ENCODE data around the gene PLOD3. TPM values are rescaled to one million over a fixed set of nuclear protein-coding genes. Genes with fewer than 3 reads are reported as not detected.

The PLOD3 gene
- total RNA-seq, 1 experiment from 2014 or later = 71.3 TPM

DNA sequence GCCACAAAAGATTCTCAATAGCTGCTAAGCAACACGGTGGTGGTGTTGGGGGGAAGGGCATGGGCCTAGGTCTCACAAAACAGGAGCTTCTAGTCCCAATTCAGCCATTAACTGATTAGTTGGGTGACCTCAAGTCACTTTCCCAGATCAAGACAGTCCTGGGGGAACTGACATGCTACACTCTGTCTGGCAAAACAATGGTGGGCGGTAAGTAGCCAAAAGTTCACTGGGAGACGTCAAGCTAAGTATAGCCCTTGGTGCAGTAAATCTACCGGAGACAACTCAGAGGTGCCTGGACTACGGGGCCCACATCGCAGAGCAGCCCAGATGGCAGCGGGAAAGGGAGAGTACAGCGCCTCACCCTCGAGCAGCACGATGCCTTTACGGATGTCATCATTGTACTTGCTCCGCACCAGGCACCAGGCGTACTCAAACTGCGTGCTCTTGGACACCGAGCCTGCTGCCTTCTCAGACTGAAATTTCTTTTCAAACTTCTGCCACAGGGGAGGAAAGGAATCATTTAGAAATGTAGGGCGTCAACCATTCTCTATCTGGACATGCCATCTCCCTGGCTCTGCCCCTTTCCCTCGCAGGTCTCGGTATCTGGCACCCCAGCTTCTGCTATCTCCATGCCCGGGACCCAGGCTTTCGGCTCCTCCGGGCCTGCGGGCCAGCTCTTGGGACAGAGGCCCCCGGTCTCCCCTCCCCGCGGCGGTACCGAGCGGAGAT lies 26.4 kb upstream of the PLOD3 start:
- peaks cover 14% of the 10 kb centered on the region for H3K4me1 ChIP-seq (replicated peaks)
- peak overlapping the region; percentile 74 for H3K4me3 ChIP-seq
- no peak overlapping the region; the same call in 1 of the 2 replicates for H3K27ac ChIP-seq
- H3K36me3 ChIP-seq = peaks cover 58% of the 10 kb centered on the region
- no peak for DNase-seq (ENCODE audit: low read depth in 1 of 2, low spot score in 2 of 2)
- no peaks in the 10 kb centered on the region for H3K27me3 ChIP-seq (replicated peaks)
- no peaks in the 10 kb centered on the region for H3K9me3 ChIP-seq (replicated peaks)

DNA sequence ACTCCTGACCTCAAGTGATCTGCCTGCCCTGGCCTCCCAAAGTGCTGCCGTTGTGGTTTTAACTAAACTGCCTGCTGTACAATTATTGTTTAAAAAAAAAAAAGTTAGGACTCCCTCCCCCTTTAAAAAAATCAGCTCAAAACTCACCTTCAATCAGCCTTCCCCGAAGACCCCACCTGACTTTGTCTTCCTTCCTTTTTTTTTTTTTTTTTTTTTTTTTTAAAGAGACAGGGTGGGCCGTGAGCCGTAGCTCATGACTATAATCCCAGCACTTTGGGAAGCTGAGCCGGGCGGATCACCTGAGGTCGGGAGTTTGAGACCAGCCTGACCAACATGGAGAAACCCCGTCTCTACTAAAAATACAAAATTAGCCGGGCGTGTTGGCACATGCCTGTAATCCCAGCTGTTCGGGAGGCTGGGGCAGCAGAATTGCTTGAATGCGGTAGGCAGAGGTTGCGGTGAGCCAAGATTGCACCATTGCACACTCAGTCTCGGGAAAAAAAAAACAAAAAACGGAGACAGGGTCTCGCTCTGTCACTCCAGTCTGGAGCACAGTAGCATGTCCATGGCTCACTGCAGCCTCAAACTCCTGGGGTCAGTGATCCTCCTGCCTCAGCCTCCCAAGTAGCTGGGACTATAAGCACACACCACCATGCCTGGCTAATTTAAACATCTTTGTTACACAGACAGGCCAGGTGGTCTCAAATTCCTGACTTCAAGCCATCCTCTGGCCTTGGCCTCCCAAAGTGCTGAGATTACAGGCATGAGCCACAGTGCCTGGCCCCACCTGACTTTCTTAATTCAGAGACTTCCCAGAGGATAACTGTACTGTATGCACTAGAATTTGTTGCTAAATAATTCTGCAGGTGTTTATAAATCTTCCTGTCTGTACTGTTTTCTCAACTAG lies 24.3 kb upstream of the PLOD3 start:
- H3K27ac ChIP-seq = no peak overlapping the region
- no peaks in the 10 kb centered on the region for H3K27me3 ChIP-seq (replicated peaks)

DNA sequence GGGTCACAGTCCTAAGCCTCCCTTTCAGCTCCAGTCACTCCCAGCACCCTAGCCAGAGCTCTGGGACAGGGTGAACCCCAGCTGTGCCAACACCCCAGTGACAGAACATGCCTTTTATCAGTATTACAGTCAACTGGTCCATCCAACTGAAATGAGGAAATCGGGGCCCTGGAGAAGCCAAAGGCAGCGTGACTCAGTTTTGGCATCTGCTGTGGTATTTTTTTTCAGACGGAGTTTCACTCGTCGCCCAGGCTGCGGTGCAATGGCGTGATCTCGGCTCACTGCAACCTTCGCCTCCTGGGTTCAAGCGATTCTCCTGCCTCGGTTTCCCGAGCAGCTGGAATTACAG lies 23.6 kb upstream of the PLOD3 start:
- DNase-seq (ENCODE audit: low read depth in 1 of 2, low spot score in 2 of 2) = no peak
- Histone ChIP-seq H3K27me3 (replicated peaks) (no peaks in the 10 kb centered on the region), H3K4me1 (replicated peaks) (peaks cover 14% of the 10 kb centered on the region), H3K36me3 (peaks cover 56% of the 10 kb centered on the region), H3K9me3 (replicated peaks) (no peaks in the 10 kb centered on the region), H3K4me3 (no peak overlapping the region), H3K27ac (no peak overlapping the region)

More for the DNA sequence above, 24.3 kb upstream of the PLOD3 start:
- no peak for DNase-seq (ENCODE audit: low read depth in 1 of 2, low spot score in 2 of 2)
- Histone ChIP-seq H3K36me3 (peaks cover 57% of the 10 kb centered on the region), H3K4me3 (no peak overlapping the region), H3K9me3 (replicated peaks) (no peaks in the 10 kb centered on the region), H3K4me1 (replicated peaks) (peaks cover 14% of the 10 kb centered on the region)

DNA sequence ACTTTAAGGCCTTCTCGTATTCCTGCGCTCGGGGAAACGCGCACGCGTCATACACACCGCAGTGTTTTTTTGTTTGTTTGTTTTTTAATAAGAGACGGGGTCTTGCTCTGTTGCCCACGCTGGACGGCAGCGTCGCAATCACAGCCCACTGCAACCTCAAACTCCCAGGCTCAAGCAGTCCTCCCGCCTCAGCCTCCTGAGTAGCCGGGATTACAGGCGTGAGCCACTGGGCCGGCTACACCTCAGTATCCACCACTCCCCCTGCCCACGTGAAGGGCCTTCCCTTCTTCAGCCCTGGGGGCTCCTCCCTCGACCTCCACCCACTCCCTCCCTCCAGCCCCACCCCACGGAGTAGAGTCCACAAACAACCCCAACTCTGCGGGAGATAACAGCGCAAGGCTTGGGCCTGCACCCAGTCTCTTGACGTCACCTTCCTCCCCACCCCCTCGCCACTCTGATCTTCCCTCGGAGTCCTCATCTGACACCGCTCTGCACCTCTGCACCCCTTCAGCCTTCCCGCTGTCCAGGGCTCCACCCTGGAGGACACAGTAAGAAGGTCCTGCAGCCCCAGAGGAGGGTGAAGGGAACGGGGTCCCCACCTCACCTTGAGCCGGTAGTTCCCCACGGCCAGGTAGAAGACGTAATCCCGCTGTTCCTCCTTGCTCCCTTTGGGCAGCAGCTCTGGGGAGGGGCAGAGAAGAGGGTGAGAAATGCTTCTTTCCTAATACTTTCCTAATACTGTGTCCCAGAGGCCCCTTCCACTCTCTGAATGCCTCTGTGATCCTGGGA lies 23.0 kb upstream of the PLOD3 start:
- H3K27ac ChIP-seq = no peak overlapping the region
- no peaks in the 10 kb centered on the region for H3K27me3 ChIP-seq (replicated peaks)
- no peaks in the 10 kb centered on the region for H3K9me3 ChIP-seq (replicated peaks)
- H3K36me3 ChIP-seq = peaks cover 50% of the 10 kb centered on the region
- no peak overlapping the region for H3K4me3 ChIP-seq
- peaks cover 14% of the 10 kb centered on the region for H3K4me1 ChIP-seq (replicated peaks)
- DNase-seq (ENCODE audit: low read depth in 1 of 2, low spot score in 2 of 2) = no peak

DNA sequence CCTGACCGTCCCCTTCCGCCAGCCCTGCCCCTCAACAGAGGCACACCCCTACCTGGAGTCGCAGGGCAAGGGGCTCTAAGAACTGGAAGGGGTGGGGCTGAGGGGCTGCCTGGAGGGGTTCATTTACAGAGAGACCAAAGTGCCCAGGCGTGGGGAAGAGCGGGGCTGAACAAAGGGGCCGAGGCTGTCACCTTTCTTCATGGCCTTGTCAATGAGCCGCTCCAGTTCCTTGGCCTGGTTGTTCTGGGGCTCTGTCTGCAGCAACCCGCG lies 22.5 kb upstream of the PLOD3 start:
- Histone ChIP-seq H3K27ac (no peak overlapping the region), H3K27me3 (replicated peaks) (no peaks in the 10 kb centered on the region), H3K4me3 (no peak overlapping the region), H3K9me3 (replicated peaks) (no peaks in the 10 kb centered on the region), H3K36me3 (peaks cover 45% of the 10 kb centered on the region), H3K4me1 (replicated peaks) (peaks cover 9% of the 10 kb centered on the region)
- DNase-seq (ENCODE audit: low read depth in 1 of 2, low spot score in 2 of 2) = no peak

DNA sequence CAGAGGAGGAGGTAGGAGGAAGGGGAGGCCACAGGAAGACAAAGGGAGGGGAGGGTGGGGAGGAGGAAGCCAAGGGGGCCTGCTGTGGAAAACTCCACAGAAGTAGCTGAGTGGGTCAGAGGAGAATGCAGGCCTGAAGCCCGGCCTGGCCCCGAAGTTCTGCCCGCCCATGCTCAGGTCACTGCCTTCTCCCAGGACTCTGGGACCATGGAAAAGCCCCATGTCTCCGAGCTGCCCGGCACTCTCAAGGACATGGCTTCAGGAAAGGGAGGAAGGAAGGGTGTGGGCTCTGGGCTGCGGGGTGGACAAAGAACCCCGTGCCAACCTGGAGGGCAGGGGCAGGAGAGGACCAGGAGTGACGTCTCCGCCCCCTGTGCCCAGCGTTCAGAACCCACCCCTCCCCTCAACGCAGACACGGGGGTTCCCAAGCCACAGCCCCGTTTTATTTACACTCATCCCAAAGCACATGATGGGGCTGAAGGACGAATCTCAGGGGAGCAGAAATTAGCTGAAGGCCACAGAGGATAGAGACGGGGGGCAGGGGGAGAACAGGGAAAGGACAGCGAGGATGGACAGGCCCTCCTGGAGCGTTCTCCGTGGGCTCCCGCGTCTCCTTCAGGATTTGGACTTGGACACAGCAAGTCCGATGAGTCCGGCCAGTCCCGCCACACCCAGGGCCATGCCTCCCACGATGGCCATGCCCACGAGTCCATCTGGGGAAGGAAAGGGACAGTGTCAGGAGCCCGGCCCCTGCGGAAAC lies 22.0 kb upstream of the PLOD3 start:
- peaks cover 43% of the 10 kb centered on the region for H3K36me3 ChIP-seq
- no peaks in the 10 kb centered on the region for H3K9me3 ChIP-seq (replicated peaks)
- H3K27ac ChIP-seq = no peak overlapping the region
- H3K27me3 ChIP-seq (replicated peaks) = no peaks in the 10 kb centered on the region
- no peak for DNase-seq (ENCODE audit: low read depth in 1 of 2, low spot score in 2 of 2)
- H3K4me3 ChIP-seq = no peak overlapping the region
- H3K4me1 ChIP-seq (replicated peaks) = peaks cover 8% of the 10 kb centered on the region

DNA sequence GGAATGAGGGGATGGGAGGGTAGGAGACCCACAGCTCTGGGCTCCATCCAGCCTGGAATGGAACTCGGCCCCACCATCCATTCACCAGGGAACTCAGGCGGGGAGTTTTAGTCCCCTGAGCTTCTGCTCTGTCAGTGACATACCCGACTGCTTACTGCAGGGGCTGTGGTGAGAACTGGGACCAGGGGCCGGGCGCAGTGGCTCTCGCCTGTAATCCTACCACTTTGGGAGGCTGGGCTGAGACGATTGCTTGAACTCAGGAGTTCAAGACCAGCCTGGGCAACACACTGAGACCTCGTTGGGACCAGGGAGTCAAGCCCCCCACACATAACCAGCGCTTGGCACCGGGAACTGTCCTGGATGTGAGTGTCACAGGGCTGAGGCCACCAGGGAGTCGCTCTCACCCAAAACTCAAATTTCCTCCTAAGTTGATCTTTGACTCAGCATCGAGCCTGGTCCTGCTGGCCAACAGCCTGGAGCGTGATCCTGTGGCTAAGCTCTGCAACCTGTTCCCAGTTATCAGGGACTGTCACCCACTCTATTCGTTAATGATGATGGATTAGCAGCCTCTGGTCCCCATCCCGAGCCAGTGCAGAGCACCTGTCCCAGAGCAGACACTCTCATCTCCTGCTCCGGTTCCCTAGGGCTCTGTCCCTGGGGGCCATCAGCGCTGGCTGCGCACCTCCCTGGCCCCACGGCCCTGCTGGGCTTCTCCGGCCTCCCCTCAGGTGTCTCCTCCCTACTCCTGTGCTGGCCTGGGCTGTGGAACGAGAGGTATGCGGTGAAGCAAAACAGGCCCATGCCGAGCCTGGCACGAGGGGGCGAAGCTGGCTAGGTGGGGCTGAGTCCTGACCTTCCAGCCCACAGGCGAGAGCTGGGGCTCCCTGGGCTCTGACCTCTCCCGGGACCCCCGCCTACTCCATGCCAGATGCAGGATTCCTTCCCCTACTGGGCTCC lies 21.1 kb upstream of the PLOD3 start:
- no peaks in the 10 kb centered on the region for H3K9me3 ChIP-seq (replicated peaks)
- DNase-seq (ENCODE audit: low read depth in 1 of 2, low spot score in 2 of 2) = no peak
- H3K27me3 ChIP-seq (replicated peaks) = no peaks in the 10 kb centered on the region
- no peak overlapping the region for H3K4me3 ChIP-seq
- H3K36me3 ChIP-seq = peaks cover 39% of the 10 kb centered on the region
- peaks cover 2% of the 10 kb centered on the region for H3K4me1 ChIP-seq (replicated peaks)
- no peak overlapping the region for H3K27ac ChIP-seq

DNA sequence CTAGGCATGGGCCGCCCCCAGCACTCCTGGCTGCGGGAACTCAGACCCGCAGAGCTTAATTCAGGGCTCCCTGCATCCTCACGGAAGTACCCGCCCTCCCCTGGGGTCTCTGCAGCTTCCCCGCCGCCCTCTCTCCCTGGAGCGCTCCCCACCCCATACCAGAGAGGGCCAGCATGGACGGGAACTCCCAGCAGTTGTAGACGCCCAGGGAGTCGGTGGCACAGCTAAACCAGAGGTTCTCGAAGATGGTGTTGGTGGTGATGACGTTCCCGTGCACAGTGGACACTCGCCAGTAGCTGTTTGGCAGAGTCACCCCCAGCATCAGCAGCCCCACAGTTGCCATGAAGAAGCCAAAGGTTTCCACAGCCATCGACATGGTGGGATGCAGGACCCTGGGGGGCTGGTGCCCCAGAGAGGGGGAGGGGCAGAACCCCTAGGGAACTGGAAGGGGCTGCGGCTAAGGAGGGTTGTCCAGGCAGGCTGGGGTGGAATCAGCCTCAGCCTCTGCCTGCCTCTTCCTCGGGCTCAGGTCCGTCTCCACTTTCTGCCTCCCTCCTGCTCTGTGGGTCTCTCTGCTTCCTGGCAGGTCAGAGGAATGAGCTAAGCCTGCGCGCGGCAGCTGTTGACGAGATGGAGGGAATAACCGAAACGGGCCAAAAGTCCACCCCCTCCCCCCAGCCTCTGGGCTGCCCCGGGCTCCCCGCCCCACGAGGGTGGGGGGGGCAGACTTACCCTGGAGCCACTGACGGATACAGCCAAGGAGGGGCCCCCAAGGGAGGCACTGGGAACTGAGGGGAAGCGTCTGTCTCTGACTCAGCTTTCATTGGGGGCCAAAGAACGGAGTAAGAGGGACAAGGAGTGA lies 20.1 kb upstream of the PLOD3 start, which contains the start of gene CLDN15:
Gene CLDN15 (minus strand): TSS at position 597 of the 862 bp plus-strand sequence. CDS start 221 bp downstream, at position 376.
- Histone ChIP-seq H3K36me3 (peaks cover 29% of the 10 kb centered on the region), H3K9me3 (replicated peaks) (no peaks in the 10 kb centered on the region), H3K4me1 (replicated peaks) (no peaks in the 10 kb centered on the region), H3K4me3 (no peak within 1 kb of the TSS), H3K27me3 (replicated peaks) (no peaks in the 10 kb centered on the region), H3K27ac (no peak within 1 kb of the TSS)
- DNase-seq (ENCODE audit: low read depth in 1 of 2, low spot score in 2 of 2) = no peak

DNA sequence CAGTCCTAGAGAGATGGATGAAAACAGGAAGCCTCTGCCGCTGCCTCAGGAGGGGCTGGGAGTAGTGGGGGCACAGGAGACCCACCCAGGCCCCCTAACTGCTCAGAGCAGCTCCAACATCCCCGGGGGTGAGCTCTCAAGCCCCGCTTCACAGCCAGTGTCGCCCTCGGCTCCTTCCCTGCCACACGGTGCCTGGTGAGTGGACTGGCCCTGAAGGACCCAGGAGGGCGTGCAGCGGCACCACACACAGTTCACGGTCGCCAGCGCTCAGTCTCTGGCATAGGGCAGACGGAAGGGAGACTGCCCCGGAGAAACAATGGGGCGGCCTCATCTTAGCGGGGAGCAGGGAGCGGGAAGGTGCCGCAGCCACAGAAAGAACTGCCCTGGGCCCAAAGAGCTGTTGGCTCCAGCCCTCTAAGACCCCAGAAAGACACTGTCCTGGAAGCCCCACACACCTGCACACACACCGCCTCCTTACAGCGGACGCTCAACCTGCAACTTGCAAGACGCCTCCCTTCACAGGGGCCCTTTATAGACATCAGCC lies 19.0 kb upstream of the PLOD3 start:
- Histone ChIP-seq H3K4me1 (replicated peaks) (no peaks in the 10 kb centered on the region), H3K4me3 (no peak overlapping the region)
- DNase-seq (ENCODE audit: low read depth in 1 of 2, low spot score in 2 of 2) = no peak

DNA sequence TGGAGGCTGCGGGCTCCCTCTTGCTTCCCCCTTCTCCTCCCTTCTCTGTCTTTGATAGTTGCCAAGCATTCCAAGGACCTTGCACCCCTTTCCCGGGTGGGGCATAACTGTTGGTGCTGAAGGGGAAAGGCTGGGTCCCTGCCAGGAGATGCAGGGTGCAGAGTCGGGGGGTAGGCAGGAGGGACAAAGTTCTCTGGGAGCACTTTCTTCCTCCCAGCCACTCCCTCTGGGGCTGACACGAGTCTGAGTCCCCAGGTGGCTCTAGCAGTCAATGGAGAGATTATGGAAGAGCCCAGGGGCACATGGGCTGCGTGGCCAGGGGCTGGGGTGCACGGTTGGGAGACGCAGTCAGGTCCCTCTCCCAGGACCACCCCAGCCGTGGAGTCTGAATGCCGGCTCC lies 18.1 kb upstream of the PLOD3 start:
- H3K4me3 ChIP-seq = no peak overlapping the region
- H3K4me1 ChIP-seq (replicated peaks) = no peaks in the 10 kb centered on the region
- no peaks in the 10 kb centered on the region for H3K27me3 ChIP-seq (replicated peaks)
- DNase-seq (ENCODE audit: low read depth in 1 of 2, low spot score in 2 of 2) = no peak
- peaks cover 22% of the 10 kb centered on the region for H3K36me3 ChIP-seq
- no peak overlapping the region for H3K27ac ChIP-seq
- H3K9me3 ChIP-seq (replicated peaks) = no peaks in the 10 kb centered on the region

More for the DNA sequence above, 19.0 kb upstream of the PLOD3 start:
- Histone ChIP-seq H3K27me3 (replicated peaks) (no peaks in the 10 kb centered on the region), H3K27ac (no peak overlapping the region), H3K9me3 (replicated peaks) (no peaks in the 10 kb centered on the region), H3K36me3 (peaks cover 29% of the 10 kb centered on the region)

DNA sequence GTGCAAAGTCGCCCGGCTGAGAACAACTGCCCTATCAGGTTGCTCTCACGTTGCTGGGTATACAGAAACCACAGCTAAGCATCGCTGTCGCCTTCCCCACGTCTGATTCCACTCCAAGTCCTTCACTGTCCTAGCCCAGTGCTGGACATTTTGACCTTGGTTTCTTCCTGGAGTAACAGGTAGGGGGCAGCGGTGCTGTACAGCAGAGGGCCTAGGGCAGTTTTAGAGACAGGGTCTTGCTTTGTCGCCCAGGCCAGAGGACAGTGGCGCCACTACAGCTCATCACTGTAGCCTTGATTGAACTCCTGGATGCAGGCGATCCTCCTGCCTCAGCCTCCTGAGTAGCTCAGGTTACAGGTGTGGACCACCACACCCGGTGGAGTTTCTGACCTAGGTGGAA lies 17.7 kb upstream of the PLOD3 start:
- H3K9me3 ChIP-seq (replicated peaks) = no peaks in the 10 kb centered on the region
- H3K4me1 ChIP-seq (replicated peaks) = no peaks in the 10 kb centered on the region
- H3K4me3 ChIP-seq = no peak overlapping the region
- H3K27me3 ChIP-seq (replicated peaks) = no peaks in the 10 kb centered on the region
- H3K36me3 ChIP-seq = peaks cover 17% of the 10 kb centered on the region
- no peak for DNase-seq (ENCODE audit: low read depth in 1 of 2, low spot score in 2 of 2)
- no peak overlapping the region for H3K27ac ChIP-seq

All from SJSA1 (cell line).